Measurements from ENCODE around the gene UBE2E2.
A peak's percentile ranks its signal among the peaks of the same experiment; 100 is the strongest.

The UBE2E2 gene

GRCh38 chr3:23626442-23626841, 423.3 kb downstream of the UBE2E2 start:
- no peak for DNase-seq

DNA sequence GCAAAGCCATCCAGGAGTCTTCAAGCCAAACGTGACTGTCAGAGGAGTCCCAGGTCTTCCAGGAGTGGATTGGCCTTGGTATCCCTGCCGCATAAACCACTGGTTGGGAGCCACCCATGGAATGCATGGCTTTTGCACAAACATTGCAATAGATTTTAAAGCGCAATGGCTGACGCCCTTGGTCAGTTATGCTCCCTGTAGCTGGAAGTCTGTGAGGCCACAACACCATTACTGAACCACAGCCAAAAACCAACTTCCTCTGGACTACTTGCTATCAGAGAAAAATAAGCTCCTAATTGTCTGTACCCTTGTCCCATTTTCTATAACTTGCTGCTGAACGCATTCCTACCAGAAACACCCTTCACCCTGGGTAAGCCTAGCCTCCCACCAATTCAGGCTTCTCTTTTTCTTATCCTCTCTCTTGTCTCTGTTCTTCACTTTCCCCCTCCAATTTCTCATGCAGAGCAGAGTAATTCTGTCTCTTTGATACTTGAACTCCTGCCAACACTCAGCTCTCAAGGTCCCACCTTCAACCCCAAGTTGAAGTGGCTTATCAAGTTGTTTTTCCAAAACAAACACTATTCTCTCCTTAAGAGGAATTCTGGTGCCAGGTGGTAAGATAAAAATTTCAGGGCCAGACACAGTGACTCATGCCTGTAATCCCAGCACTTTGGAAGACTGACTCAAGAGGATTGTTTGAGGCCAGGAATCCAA, 426.2 kb downstream of the UBE2E2 start:
- DNase-seq: no peak

DNA sequence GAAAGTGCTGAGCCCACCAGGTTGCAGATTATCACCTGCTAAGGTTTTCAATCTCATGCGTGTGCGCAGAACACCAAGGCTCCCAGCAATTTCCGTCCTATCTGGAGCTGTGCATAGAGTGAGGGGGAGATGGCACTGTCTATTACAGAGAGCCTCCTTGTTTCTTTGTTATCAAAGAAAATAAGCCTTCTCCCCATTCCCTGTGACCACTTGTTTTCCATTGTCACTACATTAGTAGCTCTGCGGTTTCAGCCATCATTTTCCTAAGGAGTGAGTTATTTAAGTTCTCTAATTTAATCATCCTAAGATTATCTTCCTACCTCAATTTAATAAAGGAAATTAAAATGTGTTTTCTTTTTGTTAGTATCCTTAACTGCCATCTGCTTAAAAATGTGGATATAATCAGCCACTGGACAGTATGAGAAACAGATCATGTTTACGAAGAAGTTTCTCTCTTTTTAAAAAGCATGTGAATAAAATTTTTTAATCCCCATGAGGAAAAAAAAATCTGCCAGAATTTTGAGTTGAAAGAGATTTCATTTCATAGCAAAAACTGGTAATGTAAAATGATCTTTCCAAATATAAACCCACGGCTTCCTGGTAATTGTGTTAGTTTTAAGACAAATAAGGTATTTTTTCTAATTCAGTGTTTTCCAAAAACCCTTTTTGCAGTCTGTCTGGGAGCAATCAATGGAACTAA, 430.3 kb downstream of the UBE2E2 start:
- DNase-seq: no peak

DNA sequence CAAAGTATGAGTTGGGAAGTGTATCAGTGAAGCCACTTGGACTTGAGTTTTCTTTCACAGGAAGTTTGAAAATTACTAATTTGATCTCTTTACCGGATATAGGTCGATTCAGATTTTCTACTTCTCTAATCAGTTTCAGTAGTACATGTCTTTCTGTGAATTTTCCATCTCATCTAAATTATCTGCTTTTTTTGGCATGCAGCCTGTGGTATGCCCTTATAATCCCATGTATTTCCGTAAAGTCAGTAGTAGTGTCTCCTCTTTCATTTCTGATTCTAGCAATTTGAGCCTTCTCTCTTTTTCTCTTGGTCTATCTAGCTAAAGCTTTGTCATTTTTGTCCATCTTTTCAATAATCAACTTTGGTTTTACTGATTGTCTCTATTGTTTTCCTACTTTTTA, 434.2 kb downstream of the UBE2E2 start:
- no peak for DNase-seq

GRCh38 chr3:23640471-23641146, 437.5 kb downstream of the UBE2E2 start:
- DNase-seq: peak in 2 of 4 experiments; percentile 10 to 17
